ENCODE results near the gene GPBP1. TPM values are rescaled to one million over a fixed set of nuclear protein-coding genes. Genes with fewer than 3 reads are reported as not detected.
A peak's percentile ranks its signal among the peaks of the same experiment; 100 is the strongest.
"Not testable (repeated sequence)": the region's sequence is repeated elsewhere in the genome, so short reads cannot be mapped to it uniquely, and the experiment has no call there.

The GPBP1 gene
- total RNA-seq, 1 donor from 2014 or later = 21.2 TPM

DNA sequence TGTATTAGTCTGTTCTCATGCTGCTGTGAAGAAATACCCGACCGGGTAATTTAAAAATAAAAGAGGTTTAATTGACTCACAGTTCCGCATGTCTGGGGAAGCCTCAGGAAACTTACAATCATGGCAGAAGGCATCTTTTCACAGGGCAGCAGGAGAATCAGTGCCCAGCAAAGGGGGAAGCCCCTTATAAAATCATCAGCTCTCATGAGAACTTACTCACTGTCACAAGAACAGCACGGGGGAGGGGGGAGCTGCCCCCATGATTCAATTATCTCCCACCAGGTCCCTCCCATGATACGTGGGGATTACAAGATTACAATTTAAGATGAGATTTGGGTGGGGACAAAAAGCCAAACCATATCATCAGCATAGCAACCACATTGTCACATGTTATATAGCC lies 102.5 kb downstream of the GPBP1 start:
- Histone ChIP-seq H3K4me3 (no peak overlapping the region), H3K4me1 (no peaks in the 10 kb centered on the region), H3K9me3 (no peaks in the 10 kb centered on the region), H3K36me3 (no peaks in the 10 kb centered on the region), H3K27me3 (no peaks in the 10 kb centered on the region), H3K27ac (no peak overlapping the region)
- DNase-seq (ENCODE audit: low spot score in 2 of 2) = no peak
- intact Hi-C loops (cut with DNase I) = no loop called here
- TF ChIP-seq, protein P1, sequence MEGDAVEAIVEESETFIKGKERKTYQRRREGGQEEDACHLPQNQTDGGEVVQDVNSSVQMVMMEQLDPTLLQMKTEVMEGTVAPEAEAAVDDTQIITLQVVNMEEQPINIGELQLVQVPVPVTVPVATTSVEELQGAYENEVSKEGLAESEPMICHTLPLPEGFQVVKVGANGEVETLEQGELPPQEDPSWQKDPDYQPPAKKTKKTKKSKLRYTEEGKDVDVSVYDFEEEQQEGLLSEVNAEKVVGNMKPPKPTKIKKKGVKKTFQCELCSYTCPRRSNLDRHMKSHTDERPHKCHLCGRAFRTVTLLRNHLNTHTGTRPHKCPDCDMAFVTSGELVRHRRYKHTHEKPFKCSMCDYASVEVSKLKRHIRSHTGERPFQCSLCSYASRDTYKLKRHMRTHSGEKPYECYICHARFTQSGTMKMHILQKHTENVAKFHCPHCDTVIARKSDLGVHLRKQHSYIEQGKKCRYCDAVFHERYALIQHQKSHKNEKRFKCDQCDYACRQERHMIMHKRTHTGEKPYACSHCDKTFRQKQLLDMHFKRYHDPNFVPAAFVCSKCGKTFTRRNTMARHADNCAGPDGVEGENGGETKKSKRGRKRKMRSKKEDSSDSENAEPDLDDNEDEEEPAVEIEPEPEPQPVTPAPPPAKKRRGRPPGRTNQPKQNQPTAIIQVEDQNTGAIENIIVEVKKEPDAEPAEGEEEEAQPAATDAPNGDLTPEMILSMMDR (IDR thresholded peaks at IDR 0.05) = no peak

DNA sequence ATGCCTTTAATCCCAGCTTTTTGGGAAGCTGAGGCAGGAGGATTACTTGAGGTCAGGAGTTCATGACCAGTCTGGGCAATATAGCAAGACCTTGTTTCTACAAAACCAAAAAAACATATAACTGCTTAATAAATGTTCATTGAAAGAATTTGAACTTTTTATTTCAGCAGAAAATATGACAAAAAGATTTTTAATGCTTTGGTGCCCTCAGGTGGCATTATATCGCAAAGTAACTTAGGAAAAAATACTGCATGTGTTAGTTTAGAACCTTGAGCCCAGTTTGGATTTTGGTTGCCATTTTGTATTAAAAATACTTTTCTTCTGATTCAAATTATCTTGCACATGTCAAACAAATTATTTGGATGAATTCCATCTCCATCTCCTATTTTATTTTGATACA lies 103.2 kb downstream of the GPBP1 start:
- no peak overlapping the region for H3K4me3 ChIP-seq
- TF ChIP-seq, protein P1 (IDR thresholded peaks at IDR 0.05) = peak in 1 of 3 experiments; percentile 25
- H3K9me3 ChIP-seq = no peaks in the 10 kb centered on the region
- DNase-seq (ENCODE audit: low spot score in 2 of 2) = no peak
- H3K4me1 ChIP-seq = no peaks in the 10 kb centered on the region
- no peak overlapping the region for H3K27ac ChIP-seq
- no peaks in the 10 kb centered on the region for H3K36me3 ChIP-seq
- intact Hi-C loops (cut with DNase I) = no loop called here
- H3K27me3 ChIP-seq = no peaks in the 10 kb centered on the region

- Histone ChIP-seq H3K4me3 (no peak overlapping the region), H3K27me3 (no peaks in the 10 kb centered on the region), H3K36me3 (no peaks in the 10 kb centered on the region), H3K27ac (no peak overlapping the region), H3K9me3 (no peaks in the 10 kb centered on the region), H3K4me1 (no peaks in the 10 kb centered on the region)
- TF ChIP-seq, protein P1 (IDR thresholded peaks at IDR 0.05) = no peak
- DNase-seq (ENCODE audit: low spot score in 2 of 2) = no peak
- intact Hi-C loops (cut with DNase I) = no loop called here
Measured at GRCh38 chr5:57280853-57281252, 107.0 kb downstream of the GPBP1 start.

- H3K9me3 ChIP-seq; H3K4me3 ChIP-seq; H3K27me3 ChIP-seq; H3K4me1 ChIP-seq; H3K36me3 ChIP-seq; intact Hi-C loops (cut with DNase I); DNase-seq (ENCODE audit: low spot score in 2 of 2); H3K27ac ChIP-seq: not testable (repeated sequence)
Measured at GRCh38 chr5:57285084-57285483, 111.2 kb downstream of the GPBP1 start.

DNA sequence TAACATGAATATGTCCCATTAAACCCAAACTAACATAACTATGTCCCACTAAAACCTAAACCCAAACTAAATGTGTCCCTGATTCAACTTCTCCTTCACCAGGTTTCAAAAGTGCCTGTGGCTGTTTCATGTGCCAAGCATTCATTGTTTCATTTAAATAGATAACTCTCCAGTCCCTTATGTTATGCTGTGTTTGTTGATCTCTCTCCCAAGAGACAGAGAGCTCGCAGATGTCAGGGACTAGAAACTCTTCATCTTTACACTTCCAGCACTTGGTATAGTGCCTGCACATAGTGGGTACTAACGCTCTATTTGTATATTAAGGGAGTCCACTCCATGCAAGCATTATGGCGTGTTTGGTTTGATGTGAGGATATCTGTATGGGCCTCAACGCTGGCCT lies 118.0 kb downstream of the GPBP1 start:
- Histone ChIP-seq H3K4me1 (no peaks in the 10 kb centered on the region), H3K9me3 (no peaks in the 10 kb centered on the region), H3K36me3 (no peaks in the 10 kb centered on the region), H3K27me3 (no peaks in the 10 kb centered on the region), H3K4me3 (no peak overlapping the region), H3K27ac (no peak overlapping the region)
- DNase-seq (ENCODE audit: low spot score in 2 of 2) = no peak
- TF ChIP-seq, protein P1 (IDR thresholded peaks at IDR 0.05) = no peak
- intact Hi-C loops (cut with DNase I) = loop anchor here (10.0 kb wide), 1 partner anchor 933 kb away; no protein-coding TSS in a partner anchor

DNA sequence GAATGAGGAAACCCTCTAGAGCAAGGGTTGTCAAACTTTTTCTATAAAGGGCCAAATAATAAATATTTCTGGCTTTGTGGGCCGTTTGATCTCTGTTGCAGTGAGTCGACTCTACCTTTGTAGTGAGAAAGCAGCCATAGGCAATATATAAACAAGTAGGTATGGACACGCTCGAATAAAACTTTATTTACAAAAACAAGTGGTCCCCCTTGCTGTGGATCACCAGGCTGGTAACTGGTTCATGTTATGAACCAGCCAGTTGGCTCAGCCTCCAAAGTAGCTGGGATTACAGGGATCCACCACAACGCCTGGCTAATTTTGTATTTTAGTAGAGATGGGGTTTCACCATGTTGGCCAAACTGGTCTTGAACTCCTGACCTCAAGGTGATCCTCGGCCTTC lies 118.5 kb downstream of the GPBP1 start:
- Histone ChIP-seq H3K4me1 (no peaks in the 10 kb centered on the region), H3K27ac (no peak overlapping the region), H3K27me3 (no peaks in the 10 kb centered on the region), H3K4me3 (no peak overlapping the region), H3K9me3 (no peaks in the 10 kb centered on the region), H3K36me3 (no peaks in the 10 kb centered on the region)
- no peak for DNase-seq (ENCODE audit: low spot score in 2 of 2)
- intact Hi-C loops (cut with DNase I) = loop anchor here (10.0 kb wide), 1 partner anchor 932 kb away; no protein-coding TSS in a partner anchor
- TF ChIP-seq, protein P1 (IDR thresholded peaks at IDR 0.05) = no peak
